Measurements from ENCODE around the gene HSD17B1. TPM values are rescaled to one million over a fixed set of nuclear protein-coding genes. Genes with fewer than 3 reads are reported as not detected.

HSD17B1 gene
- total and polyA plus RNA-seq, 2 of the 13 experiments (the other 11 are each of a cell fraction or from before 2014, with no cell fraction given), result 0.54 to 0.93 TPM

- no peak for TF ChIP-seq ZNF407 (CRISPR knock-in tag; IDR thresholded peaks at IDR 0.05; ENCODE audit: not compliant biosample characterization)
- TF ChIP-seq MLLT10 (CRISPR knock-in tag; IDR thresholded peaks at IDR 0.05), result no peak
- peak; percentile 79 for TF ChIP-seq ETV5 (CRISPR knock-in tag; IDR thresholded peaks at IDR 0.05; ENCODE audit: borderline replicate concordance)
- TF ChIP-seq KLF11 (CRISPR knock-in tag; IDR thresholded peaks at IDR 0.05), result no peak; the same call in 1 of the 2 replicates
- no peak for TF ChIP-seq ZNF660 (CRISPR knock-in tag; IDR thresholded peaks at IDR 0.05; ENCODE audit: borderline replicate concordance, low read depth)
- peak; percentile 59; the same call in 1 of the 2 replicates for TF ChIP-seq HMG20B (CRISPR knock-in tag; conservative IDR thresholded peaks at IDR 0.05)
- peak; percentile 51; the same call in 1 of the 2 replicates for TF ChIP-seq IRF1 (CRISPR knock-in tag; IDR thresholded peaks at IDR 0.05; ENCODE audit: low read depth)
- no peak for TF ChIP-seq PPARG (CRISPR knock-in tag; conservative IDR thresholded peaks at IDR 0.05)
- no peak for TF ChIP-seq ZNF512 (CRISPR knock-in tag; IDR thresholded peaks at IDR 0.05)
- no peak for TF ChIP-seq ZNF382 (CRISPR knock-in tag; IDR thresholded peaks at IDR 0.05; ENCODE audit: borderline replicate concordance)
- TF ChIP-seq ZNF33B (CRISPR knock-in tag; IDR thresholded peaks at IDR 0.05), result peak; percentile 18; the same call in 1 of the 2 replicates
- peak; percentile 77 for TF ChIP-seq CEBPG (CRISPR knock-in tag; IDR thresholded peaks at IDR 0.05)
- peak; percentile 73; the same call in 1 of the 2 replicates for TF ChIP-seq NFKBIZ (CRISPR knock-in tag; IDR thresholded peaks at IDR 0.05)
- TF ChIP-seq HOXA9 (CRISPR knock-in tag; IDR thresholded peaks at IDR 0.05; ENCODE audit: borderline replicate concordance), result no peak
- peak; percentile 96 for TF ChIP-seq THAP11 (CRISPR knock-in tag; IDR thresholded peaks at IDR 0.05)
- no peak; the same call in 1 of the 2 replicates for TF ChIP-seq HIC2 (CRISPR knock-in tag; IDR thresholded peaks at IDR 0.05; ENCODE audit: low read depth)
- no peak for TF ChIP-seq E2F1 (CRISPR knock-in tag; IDR thresholded peaks at IDR 0.05)
Measured at GRCh38 chr17:42561897-42562387, 9.2 kb downstream of the HSD17B1 start, which contains the start of gene COASY (continued).
